ENCODE results near the gene EDC4. TPM values are rescaled to one million over a fixed set of nuclear protein-coding genes. Genes with fewer than 3 reads are reported as not detected.

The EDC4 gene
- total RNA-seq, 1 donor: 85.1 TPM

DNA sequence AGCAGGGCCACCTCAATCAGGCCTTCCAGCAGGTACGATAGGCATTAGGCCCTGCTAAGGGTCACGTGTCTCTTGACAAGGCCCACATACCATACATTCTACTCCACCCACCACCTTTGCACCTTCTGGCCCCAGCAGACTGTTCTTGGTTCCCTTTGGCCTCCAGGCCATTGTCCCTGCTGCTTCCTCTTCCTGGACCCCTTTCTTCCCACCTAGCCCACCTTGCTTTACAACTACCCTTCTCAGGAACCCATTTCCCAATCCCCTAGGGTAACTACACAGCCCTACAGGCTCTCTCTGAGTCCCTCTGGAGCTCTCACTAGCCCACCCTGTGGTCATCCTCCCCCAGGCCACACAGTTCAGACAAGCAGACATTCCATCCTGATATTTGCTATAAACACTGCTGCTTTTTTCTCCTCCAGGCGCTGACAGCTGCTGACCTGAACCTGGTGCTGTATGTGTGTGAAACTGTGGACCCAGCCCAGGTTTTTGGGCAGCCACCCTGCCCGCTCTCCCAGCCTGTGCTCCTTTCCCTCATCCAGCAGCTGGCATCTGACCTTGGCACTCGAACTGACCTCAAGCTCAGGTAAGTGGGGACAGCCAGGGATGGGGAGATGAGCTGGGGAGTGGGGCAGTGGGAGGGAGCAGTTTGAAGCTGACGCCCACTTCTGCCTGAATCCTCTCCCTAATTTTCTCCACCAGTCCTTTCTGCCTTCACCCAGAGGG, 10.5 kb downstream of the EDC4 start:
- no peak for DNase-seq (ENCODE audit: low read depth)
- H3K4me3 ChIP-seq (ENCODE audit: low read depth, low read length): no peak overlapping the region
- TF ChIP-seq, protein P1, sequence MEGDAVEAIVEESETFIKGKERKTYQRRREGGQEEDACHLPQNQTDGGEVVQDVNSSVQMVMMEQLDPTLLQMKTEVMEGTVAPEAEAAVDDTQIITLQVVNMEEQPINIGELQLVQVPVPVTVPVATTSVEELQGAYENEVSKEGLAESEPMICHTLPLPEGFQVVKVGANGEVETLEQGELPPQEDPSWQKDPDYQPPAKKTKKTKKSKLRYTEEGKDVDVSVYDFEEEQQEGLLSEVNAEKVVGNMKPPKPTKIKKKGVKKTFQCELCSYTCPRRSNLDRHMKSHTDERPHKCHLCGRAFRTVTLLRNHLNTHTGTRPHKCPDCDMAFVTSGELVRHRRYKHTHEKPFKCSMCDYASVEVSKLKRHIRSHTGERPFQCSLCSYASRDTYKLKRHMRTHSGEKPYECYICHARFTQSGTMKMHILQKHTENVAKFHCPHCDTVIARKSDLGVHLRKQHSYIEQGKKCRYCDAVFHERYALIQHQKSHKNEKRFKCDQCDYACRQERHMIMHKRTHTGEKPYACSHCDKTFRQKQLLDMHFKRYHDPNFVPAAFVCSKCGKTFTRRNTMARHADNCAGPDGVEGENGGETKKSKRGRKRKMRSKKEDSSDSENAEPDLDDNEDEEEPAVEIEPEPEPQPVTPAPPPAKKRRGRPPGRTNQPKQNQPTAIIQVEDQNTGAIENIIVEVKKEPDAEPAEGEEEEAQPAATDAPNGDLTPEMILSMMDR (IDR thresholded peaks at IDR 0.05; ENCODE audit: insufficient read depth, low read depth, low read length): no peak

DNA sequence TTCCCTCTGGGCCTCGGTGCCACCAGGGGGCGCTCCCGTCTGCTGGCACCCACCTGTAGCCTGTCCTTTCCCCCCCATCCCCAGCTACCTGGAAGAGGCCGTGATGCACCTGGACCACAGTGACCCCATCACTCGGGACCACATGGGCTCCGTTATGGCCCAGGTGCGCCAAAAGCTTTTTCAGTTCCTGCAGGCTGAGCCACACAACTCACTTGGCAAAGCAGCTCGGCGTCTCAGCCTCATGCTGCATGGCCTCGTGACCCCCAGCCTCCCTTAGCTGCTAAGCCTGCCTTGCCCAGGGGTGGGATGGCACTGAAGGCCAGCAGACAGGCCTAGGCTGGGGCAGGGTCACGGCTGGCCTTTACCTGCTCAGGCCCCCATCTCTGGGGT, 11.0 kb downstream of the EDC4 start:
- TF ChIP-seq, protein P1 (IDR thresholded peaks at IDR 0.05; ENCODE audit: insufficient read depth, low read depth, low read length): peak; percentile 85
- no peak overlapping the region for H3K4me3 ChIP-seq (ENCODE audit: low read depth, low read length)
- peak; percentile 47 for DNase-seq (ENCODE audit: low read depth)

GRCh38 chr16:67884684-67885083, 11.8 kb downstream of the EDC4 start, which contains the start of gene NRN1L:
TSS of gene NRN1L (plus strand) at chr16:67884885. CDS start at chr16:67884904, 19 bp downstream.
- TF ChIP-seq, protein P1 (IDR thresholded peaks at IDR 0.05; ENCODE audit: insufficient read depth, low read depth, low read length): no peak
- peak; percentile 90 for DNase-seq (ENCODE audit: low read depth)
- H3K4me3 ChIP-seq (ENCODE audit: low read depth, low read length): no peak within 1 kb of the TSS

DNA sequence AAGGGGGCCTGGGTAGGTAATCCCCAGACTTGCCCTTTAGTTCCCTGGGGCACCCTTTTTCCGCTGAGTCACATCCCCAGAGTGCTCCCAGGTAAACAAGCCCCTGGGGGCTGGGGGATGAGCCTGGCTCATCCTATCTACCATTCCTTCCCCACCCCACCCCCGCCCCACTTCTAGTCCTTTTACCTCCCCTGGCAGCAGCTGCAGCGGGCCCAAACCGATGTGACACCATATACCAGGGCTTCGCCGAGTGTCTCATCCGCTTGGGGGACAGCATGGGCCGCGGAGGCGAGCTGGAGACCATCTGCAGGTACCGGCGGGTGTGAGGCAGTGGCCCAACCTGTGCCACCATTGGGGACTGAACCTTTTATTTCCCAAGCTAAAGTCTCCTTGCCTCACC, 12.7 kb downstream of the EDC4 start:
- no peak for DNase-seq (ENCODE audit: low read depth)

GRCh38 chr16:67885976-67886375, 13.1 kb downstream of the EDC4 start:
- TF ChIP-seq, protein P1 (IDR thresholded peaks at IDR 0.05; ENCODE audit: insufficient read depth, low read depth, low read length): no peak
- DNase-seq (ENCODE audit: low read depth): no peak
- H3K4me3 ChIP-seq (ENCODE audit: low read depth, low read length): no peak overlapping the region

More for the DNA sequence above, 12.7 kb downstream of the EDC4 start:
- H3K4me3 ChIP-seq (ENCODE audit: low read depth, low read length): no peak overlapping the region
- TF ChIP-seq, protein P1 (IDR thresholded peaks at IDR 0.05; ENCODE audit: insufficient read depth, low read depth, low read length): no peak

DNA sequence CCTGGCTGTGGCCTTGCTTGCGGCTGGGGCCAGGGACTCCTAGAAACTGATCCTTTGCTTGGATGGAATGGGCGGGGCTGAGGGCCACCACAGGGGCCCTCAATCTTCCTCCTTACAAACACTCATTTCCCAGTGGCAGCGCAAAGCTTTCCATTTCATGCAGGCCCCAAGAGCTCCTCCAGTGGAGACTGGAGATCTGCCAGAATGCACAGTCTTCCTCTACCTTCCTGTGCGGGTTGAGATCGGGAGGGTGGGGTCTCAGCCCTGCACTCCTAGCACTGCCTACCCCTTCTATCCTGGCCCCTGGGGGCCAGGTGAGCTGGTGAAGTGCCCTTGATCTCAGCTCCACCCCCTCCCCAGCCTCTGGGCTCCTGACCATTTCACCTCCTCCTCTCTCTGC, 13.5 kb downstream of the EDC4 start:
- no peak overlapping the region for H3K4me3 ChIP-seq (ENCODE audit: low read depth, low read length)
- TF ChIP-seq, protein P1 (IDR thresholded peaks at IDR 0.05; ENCODE audit: insufficient read depth, low read depth, low read length): no peak
- no peak for DNase-seq (ENCODE audit: low read depth)

- no peak for DNase-seq (ENCODE audit: low read depth)
- H3K4me3 ChIP-seq (ENCODE audit: low read depth, low read length): no peak overlapping the region
- TF ChIP-seq, protein P1 (IDR thresholded peaks at IDR 0.05; ENCODE audit: insufficient read depth, low read depth, low read length): no peak
These were observed 15.5 kb downstream of the EDC4 start for GRCh38 chr16:67888331-67888730.
